ENCODE measurements around the gene PHOX2A. TPM values are rescaled to one million over a fixed set of nuclear protein-coding genes. Genes with fewer than 3 reads are reported as not detected.

Gene PHOX2A
- total and polyA plus RNA-seq, 11 donors, result not detected

GRCh38 chr11:72265951-72266350, 22.0 kb upstream of the PHOX2A start:
- Histone ChIP-seq H3K27ac (no peak overlapping the region), H3K4me3 (no peak overlapping the region), H3K27me3 (peaks cover 0 to 18% (median 0%) of the 10 kb centered on the region in 9 donors), H3K4me1 (peaks cover 0 to 9% (median 0%) of the 10 kb centered on the region in 12 donors), H3K9me3 (no peaks in the 10 kb centered on the region), H3K36me3 (no peaks in the 10 kb centered on the region)
- TF ChIP-seq POLR2A (IDR thresholded peaks at IDR 0.05) (no peak), CTCF (IDR thresholded peaks at IDR 0.05) (no peak)
- intact Hi-C loops (cut with DNase I), result no loop called here
- DNase-seq (no peak), ATAC-seq (no peak)

GRCh38 chr11:72263361-72263760, 19.4 kb upstream of the PHOX2A start:
- no peak for ATAC-seq
- Histone ChIP-seq H3K4me3 (no peak overlapping the region), H3K9me3 (no peaks in the 10 kb centered on the region), H3K4me1 (no peaks in the 10 kb centered on the region), H3K27me3 (peaks cover 0 to 6% (median 0%) of the 10 kb centered on the region in 9 donors), H3K27ac (no peak overlapping the region), H3K36me3 (no peaks in the 10 kb centered on the region)
- intact Hi-C loops (cut with DNase I), result no loop called here
- no peak for DNase-seq
- WGBS, 4 donors, result 62 to 74% (median 69%) methylated on average over 4 of the region's 4 CpGs
- TF ChIP-seq CTCF (IDR thresholded peaks at IDR 0.05) (no peak), POLR2A (IDR thresholded peaks at IDR 0.05) (no peak)

- WGBS, 4 donors, result 42 to 55% (median 51%) methylated on average over 5 of the region's 5 CpGs
- Histone ChIP-seq H3K36me3 (no peaks in the 10 kb centered on the region), H3K27me3 (peaks cover 0 to 4% (median 0%) of the 10 kb centered on the region in 9 donors), H3K27ac (no peak overlapping the region), H3K4me3 (no peak overlapping the region), H3K4me1 (no peaks in the 10 kb centered on the region), H3K9me3 (no peaks in the 10 kb centered on the region)
- TF ChIP-seq CTCF (IDR thresholded peaks at IDR 0.05) (no peak), POLR2A (IDR thresholded peaks at IDR 0.05) (no peak)
- intact Hi-C loops (cut with DNase I), result no loop called here
- DNase-seq (no peak), ATAC-seq (no peak)
Observed at GRCh38 chr11:72260574-72260973, 16.6 kb upstream of the PHOX2A start.

GRCh38 chr11:72259490-72259889, 15.5 kb upstream of the PHOX2A start:
- H3K27ac ChIP-seq, result no peak overlapping the region
- no peaks in the 10 kb centered on the region for H3K36me3 ChIP-seq
- intact Hi-C loops (cut with DNase I), result no loop called here
- TF ChIP-seq CTCF (IDR thresholded peaks at IDR 0.05), result no peak
- TF ChIP-seq POLR2A (IDR thresholded peaks at IDR 0.05), result no peak
- ATAC-seq (no peak), DNase-seq (no peak)
- peaks cover 0 to 4% (median 0%) of the 10 kb centered on the region in 9 donors for H3K27me3 ChIP-seq
- no peaks in the 10 kb centered on the region for H3K4me1 ChIP-seq
- H3K4me3 ChIP-seq, result no peak overlapping the region
- H3K9me3 ChIP-seq, result no peaks in the 10 kb centered on the region
- 73 to 88% (median 82%) methylated on average over 2 of the region's 2 CpGs for WGBS, 4 donors
